Measurements from ENCODE around the gene NANOS1. TPM values are rescaled to one million over a fixed set of nuclear protein-coding genes. Genes with fewer than 3 reads are reported as not detected.

The NANOS1 gene
- total RNA-seq, 1 experiment from 2014 or later = 5.4 TPM

GRCh38 chr10:119078422-119079179 is 49.1 kb downstream of the NANOS1 start:
- no peak for ATAC-seq
- intact Hi-C loops (cut with micrococcal nuclease) = loop anchor here (5.0 kb wide), 1 partner anchor 46 kb away; no protein-coding TSS in a partner anchor
- H3K9me3 ChIP-seq (ENCODE audit: low read length) = no peaks in the 10 kb centered on the region
- no peak for TF ChIP-seq EZH2 (IDR thresholded peaks at IDR 0.05; ENCODE audit: low read length, unreplicated experiment)
- TF ChIP-seq EZH2phosphoT487 (IDR thresholded peaks at IDR 0.05; ENCODE audit: borderline replicate concordance, low read length) = no peak
- TF ChIP-seq CTCF (conservative IDR thresholded peaks at IDR 0.05; ENCODE audit: low read depth, low read length) = no peak
- H3K9ac ChIP-seq (ENCODE audit: low read length) = peak overlapping the region; percentile 100
- peaks cover 11% of the 10 kb centered on the region for H3K4me1 ChIP-seq (ENCODE audit: insufficient read depth, low read length)
- peaks cover 46% of the 10 kb centered on the region for H4K20me1 ChIP-seq (ENCODE audit: low read length)
- H3K9me2 ChIP-seq (replicated peaks; ENCODE audit: low read length) = no peaks in the 10 kb centered on the region
- ChIA-PET CTCF (interaction anchor here (1.1 kb wide), 1 partner anchor 12 kb away, joined by 3 read pairs; no protein-coding TSS in a partner anchor), POLR2A (ENCODE audit: unreplicated experiment) (no interaction called here)
- H3K36me3 ChIP-seq (ENCODE audit: low read depth, low read length) = peaks cover 16% of the 10 kb centered on the region; the same call in 1 of the 2 replicates
- BruUV-seq (replicated peaks) = no TSS peak
- H3K27ac ChIP-seq (ENCODE audit: low read length) = no peak overlapping the region
- H2AFZ ChIP-seq (ENCODE audit: low read length) = no peak overlapping the region
- peak overlapping the region; percentile 90 for H3K4me2 ChIP-seq (ENCODE audit: low read length)
- peak overlapping the region; percentile 100 for H3K4me3 ChIP-seq (ENCODE audit: low read length)
- H3K79me2 ChIP-seq (ENCODE audit: low read length) = peaks cover 82% of the 10 kb centered on the region
- H3F3A ChIP-seq (ENCODE audit: low read length, unreplicated experiment) = no peaks in the 10 kb centered on the region
- no peaks in the 10 kb centered on the region for H3K27me3 ChIP-seq (ENCODE audit: low read length)
- DNase-seq = no peak

GRCh38 chr10:119079599-119080520 is 50.3 kb downstream of the NANOS1 start:
- Histone ChIP-seq H3K9me3 (ENCODE audit: low read length) (no peaks in the 10 kb centered on the region), H4K20me1 (ENCODE audit: low read length) (peaks cover 41% of the 10 kb centered on the region), H3K79me2 (ENCODE audit: low read length) (peaks cover 69% of the 10 kb centered on the region), H3F3A (ENCODE audit: low read length, unreplicated experiment) (no peaks in the 10 kb centered on the region), H3K36me3 (ENCODE audit: low read depth, low read length) (peaks cover 15% of the 10 kb centered on the region; the same call in 1 of the 2 replicates), H3K27ac (ENCODE audit: low read length) (peak overlapping the region; percentile 80), H3K9me2 (replicated peaks; ENCODE audit: low read length) (no peaks in the 10 kb centered on the region), H3K4me3 (ENCODE audit: low read length) (peak overlapping the region; percentile 100), H3K4me1 (ENCODE audit: insufficient read depth, low read length) (peaks cover 11% of the 10 kb centered on the region), H2AFZ (ENCODE audit: low read length) (peak overlapping the region; percentile 78), H3K27me3 (ENCODE audit: low read length) (no peaks in the 10 kb centered on the region), H3K4me2 (ENCODE audit: low read length) (peak overlapping the region; percentile 90), H3K9ac (ENCODE audit: low read length) (peak overlapping the region; percentile 100)
- ATAC-seq (peak; percentile 60), DNase-seq (peak; percentile 44)
- intact Hi-C loops (cut with micrococcal nuclease) = loop anchor here (2.0 to 5.0 kb wide), 2 partner anchors 25 to 48 kb away; partner anchors contain the start of gene DENND10
- TF ChIP-seq CTCF (conservative IDR thresholded peaks at IDR 0.05; ENCODE audit: low read depth, low read length) (no peak), EZH2 (IDR thresholded peaks at IDR 0.05; ENCODE audit: low read length, unreplicated experiment) (no peak), EZH2phosphoT487 (IDR thresholded peaks at IDR 0.05; ENCODE audit: borderline replicate concordance, low read length) (no peak)
- ChIA-PET CTCF (interaction anchor here (1.1 kb wide), 1 partner anchor 11 kb away, joined by 3 read pairs; no protein-coding TSS in a partner anchor), POLR2A (ENCODE audit: unreplicated experiment) (interaction anchor here (0.6 kb wide), 1 partner anchor 49 kb away, joined by 3 read pairs; no protein-coding TSS in a partner anchor)
- no TSS peak for BruUV-seq (replicated peaks)
